Stimulated activated CD4-positive, alpha-beta T cell treated with anti-CD3 and anti-CD28 coated beads, TNF-alpha, amount 100 ng/mL, for 4 hours (primary cell): Measurements from ENCODE around the gene NCOA5.
"Not testable (repeated sequence)": the region's sequence is repeated elsewhere in the genome, so short reads cannot be mapped to it uniquely, and the experiment has no call there.

Experiments
- DNase-seq, 3 experiments: peaks; one replicate each; pipeline ENCODE4 v3.0.0-alpha.2; 2020; ENCODE audit warnings: low read depth in 3 of 3

NCOA5 gene

GRCh38 chr20:46120136-46120535, 30.4 kb upstream of the NCOA5 start:
- no peak for DNase-seq

GRCh38 chr20:46119547-46119946, 29.8 kb upstream of the NCOA5 start:
- no peak for DNase-seq

DNA sequence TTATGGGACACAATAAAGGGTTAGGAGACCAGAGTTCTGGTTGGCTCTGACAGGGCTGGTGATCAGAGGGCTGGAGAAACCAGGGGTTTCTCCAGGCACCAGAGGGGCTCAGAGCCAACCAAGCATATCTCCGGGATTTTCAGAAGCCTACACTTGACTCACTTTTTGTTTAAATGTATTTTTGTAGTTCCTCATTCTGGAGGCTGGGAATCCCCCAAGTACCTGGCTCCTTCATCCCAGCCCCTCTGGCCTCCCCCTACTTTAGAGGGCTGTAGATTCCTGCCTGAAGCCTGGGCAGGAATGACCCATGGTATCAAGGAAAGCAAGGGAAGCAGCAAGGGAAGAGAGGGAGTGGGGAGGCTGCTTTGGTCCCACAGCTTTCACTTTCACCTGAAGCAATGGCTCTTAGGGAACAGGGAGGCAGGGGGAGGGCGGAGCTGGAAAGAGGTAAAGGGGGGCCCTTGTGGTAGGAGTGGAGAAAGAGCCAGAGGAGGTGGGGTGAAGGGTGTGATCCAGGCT, 29.3 kb upstream of the NCOA5 start:
- no peak for DNase-seq

DNA sequence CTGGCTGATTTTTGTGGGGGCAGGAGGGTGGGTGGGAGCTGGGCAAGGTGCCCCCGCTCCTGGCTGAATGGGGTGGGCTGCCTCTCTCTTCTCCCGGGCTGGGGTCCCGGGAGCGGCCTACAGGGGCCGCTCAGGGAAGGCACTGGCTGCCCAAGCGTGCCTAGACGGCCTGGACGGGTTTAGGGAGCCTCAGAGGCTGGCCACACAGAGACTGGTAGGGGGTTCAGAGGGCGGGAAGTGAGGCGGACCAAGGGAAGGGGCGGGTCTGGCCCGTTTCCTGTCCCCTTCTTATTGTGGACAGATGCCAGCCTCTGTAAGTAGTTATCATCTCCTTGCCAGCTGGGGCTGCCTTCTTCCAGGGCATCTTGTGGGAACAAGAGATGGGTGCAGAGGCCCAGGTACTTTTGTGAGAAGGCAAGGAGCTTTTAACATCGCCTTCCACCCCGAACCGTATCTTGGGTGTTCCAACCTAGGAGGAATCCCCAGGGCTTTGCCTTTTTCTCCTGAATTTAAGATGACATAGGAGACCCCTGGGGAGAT, 28.8 kb upstream of the NCOA5 start:
- peak in 1 of 3 experiments; percentile 3 for DNase-seq

GRCh38 chr20:46117704-46118467, 28.1 kb upstream of the NCOA5 start, which contains the start of gene CD40:
Gene CD40 (plus strand): TSS chr20:46118314. CDS start chr20:46118344, 30 bp downstream.
- DNase-seq, result peak; percentile 53 to 61 (median 57)

DNA sequence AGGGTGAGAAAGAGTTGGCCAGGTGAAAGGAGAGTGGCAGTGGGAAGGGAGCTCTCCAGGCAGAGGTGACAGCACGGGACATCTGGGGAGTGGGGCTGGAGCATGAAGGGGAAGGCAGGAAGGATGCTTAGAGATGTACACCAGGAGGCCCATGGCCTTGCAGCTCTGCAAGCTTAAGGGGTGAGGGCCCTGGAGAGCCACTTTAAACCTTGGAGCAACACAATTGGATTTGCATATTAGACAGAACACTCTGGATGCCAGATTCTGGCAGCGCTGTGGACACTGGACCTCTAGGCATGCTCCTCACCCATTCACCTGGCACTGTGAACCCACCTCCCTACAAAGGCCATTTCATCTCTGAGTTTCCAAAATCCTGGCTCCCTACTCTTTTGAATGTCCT, 24.7 kb upstream of the NCOA5 start:
- DNase-seq, result no peak

DNA sequence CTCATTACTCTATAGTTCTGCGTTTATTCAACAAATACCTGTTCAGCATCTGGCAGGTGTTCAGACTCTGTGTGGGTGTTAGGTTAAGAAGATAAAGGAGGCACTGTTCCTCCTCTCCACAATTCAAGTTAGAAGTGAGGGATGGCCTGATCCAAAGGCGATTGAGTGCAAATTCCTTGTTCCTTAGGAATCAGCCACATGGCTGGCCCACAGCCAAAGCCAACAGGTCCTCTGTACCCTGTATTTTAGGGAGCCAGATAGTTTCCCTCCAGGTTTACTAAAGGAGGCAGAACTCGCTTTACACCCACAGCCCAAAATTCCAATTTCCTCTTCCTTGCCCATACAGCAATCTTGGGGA, 23.3 kb upstream of the NCOA5 start:
- no peak for DNase-seq

DNA sequence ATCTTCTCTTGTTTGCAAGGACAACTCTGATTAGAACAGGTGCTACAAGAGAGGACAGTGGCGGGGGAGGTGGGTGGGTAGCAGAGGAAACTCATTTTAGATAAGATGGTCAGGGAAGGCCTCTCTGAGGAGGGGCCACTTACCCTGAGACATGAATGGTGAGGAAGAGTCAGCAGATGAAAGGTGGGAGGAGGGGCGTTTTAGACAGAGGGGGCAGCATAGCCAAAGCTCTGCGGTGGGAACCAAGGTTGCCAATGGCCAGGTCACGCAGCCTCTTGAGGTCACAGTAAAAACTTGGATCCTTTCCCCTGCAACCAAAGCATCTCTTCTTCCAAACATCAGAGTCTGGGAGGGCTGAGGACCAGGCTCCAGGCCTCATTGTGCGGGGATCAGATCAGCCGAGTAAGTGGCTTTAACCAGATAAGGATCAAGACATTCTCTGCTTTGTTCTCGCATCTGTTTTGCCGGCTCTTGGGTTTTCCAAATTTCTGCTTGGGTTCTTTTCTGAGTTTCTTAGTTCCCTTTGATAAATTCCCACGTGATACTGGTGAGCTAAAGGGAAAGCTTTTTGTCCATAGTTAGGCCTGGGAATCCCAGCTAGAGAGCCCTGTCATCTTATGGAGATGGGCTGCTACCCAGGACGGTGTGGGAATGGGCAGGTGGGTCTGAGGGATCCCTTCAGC, 22.8 kb upstream of the NCOA5 start:
- DNase-seq, result no peak

DNA sequence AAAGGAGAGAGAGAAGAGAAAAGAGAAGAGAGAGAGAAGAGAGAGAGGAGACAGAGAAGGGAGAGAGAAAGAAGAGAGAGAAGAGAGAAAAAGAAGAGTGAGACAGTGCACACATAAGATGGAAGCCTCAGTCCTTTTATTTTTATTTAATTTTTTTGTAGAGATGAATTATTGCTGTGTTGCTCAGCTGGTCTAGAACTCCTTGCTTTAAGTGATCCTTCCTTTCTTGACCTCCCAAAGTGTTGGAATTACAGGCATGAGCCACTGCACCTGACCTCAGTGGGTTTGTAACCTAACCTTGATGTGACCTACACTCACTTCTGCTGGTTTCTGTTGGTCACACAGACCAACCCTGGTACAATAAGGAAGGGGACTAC, 22.1 kb upstream of the NCOA5 start:
- DNase-seq, result no peak

GRCh38 chr20:46111028-46111835, 21.5 kb upstream of the NCOA5 start:
- no peak for DNase-seq

- no peak for DNase-seq
Observed at GRCh38 chr20:46108976-46109375, 19.2 kb upstream of the NCOA5 start.

GRCh38 chr20:46108435-46108841, 18.7 kb upstream of the NCOA5 start:
- DNase-seq, result no peak

DNA sequence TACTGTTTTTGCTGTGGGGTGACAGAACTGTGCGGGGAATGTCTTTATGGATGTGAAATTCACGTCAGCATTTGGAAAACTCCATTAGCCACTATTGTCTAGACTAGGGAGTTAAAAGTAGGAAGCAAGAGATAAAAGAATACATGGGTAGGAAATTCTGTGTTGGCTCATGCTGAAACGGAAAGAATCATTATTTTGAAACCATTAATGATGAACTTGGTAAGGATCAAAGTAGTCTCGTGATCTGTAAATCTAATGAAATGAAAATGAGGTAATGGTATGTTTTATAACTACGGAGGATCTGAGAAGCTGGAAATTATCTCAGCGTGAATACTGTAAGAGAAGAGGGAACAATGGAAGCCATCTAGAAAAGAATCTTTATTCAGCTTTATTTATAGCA, 17.3 kb upstream of the NCOA5 start:
- DNase-seq, result no peak

DNA sequence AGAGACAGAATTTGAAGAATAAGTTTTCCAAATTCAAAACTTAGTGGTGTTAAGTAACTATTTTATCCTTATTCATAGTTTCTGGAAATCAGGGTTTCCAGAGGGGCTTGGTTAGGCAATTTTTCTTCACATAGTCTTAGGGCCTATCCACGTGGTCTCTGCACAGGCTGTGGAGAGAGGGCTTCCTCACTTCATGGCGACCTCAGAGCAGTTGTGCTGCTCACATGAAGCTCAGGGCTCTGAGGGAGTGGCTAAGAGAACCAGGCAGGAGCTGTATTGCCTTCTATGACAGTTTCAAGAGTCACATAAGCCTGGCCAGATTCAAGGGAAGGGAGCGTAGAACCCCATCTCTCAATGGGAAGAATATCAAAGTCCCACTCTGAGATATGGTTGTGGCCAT, 14.5 kb upstream of the NCOA5 start:
- DNase-seq, result no peak

GRCh38 chr20:46102940-46103339, 13.2 kb upstream of the NCOA5 start:
- no peak for DNase-seq

DNA sequence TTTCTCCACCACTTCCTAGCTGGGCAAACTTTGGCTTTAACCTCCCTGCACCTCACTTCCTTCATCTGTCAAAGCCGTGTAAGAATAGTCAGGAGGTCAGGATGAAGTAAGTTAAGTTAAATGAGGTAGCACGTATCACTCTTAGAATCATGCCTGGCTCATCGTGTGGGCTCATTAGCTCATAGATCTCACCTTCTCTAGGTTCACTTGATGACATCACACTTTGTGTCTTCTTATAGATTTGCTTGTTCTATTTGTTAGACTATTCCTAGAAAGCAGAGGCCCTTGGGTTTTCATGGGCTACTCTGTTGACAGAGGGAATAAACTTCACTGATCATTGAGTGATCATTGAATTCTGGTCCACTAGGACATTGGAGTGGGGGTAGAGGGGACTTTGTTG, 12.2 kb upstream of the NCOA5 start:
- DNase-seq, result no peak

DNA sequence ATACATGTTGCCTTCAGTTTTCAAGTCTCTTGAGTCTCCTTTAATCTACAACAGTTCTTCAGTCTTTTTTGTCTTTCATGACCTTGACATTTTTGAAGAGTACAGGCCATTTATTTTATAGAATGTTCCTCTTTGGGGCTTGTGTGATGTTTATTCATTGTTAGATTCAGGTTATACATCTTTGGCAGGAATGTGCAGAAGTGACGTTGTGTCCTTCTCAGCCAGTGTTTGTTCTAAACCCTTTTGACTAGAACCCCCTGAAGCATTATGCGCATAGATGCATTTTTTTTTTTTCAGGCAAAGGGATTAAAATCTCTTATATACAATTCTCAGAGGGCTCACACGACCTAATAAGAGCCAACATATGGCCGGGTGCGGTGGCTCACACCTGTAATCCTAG, 11.2 kb upstream of the NCOA5 start:
- DNase-seq, result no peak

DNA sequence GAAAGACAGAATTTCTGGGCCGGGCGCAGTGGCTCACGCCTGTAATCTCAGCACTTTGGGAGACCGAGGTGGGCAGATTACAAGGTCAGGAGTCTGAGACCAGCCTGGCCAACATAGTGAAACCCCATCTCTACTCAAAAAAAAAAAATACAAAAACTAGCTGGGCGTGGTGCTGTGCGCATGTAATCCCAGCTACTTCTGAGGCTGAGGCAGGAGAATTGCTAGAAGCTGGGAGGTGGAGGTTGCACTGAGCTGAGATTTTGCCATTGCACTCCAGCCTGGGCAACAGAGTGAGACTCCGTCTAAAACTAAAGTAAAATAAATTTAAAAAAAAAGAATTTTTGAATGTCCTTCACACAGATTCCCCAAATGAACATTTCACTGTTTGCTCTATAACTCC, 10.7 kb upstream of the NCOA5 start:
- not testable (repeated sequence) for DNase-seq

GRCh38 chr20:46099491-46100287, 9.9 kb upstream of the NCOA5 start:
- no peak for DNase-seq

DNA sequence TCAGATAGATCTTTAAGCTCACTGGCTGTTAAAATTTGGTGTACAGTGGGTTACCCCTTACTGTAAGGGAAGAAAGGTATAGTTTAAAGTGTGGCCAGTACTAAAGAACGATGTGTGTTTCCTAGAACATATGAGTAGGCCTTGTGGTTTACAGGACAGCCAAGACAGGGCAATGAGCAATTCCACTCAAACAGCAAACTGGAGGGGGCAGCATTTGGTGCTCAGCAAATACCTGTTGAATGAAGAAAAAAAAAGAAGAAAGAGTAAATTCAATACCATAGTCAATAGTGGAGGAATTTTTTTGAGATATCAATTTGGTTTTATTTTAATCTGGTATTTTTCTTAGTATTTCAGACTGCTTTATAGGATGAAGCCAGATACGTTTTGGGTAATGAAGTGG, 3.8 kb upstream of the NCOA5 start:
- no peak for DNase-seq
